H1 (cell line): ENCODE measurements around the gene CEP250. TPM values are rescaled to one million over a fixed set of nuclear protein-coding genes. Genes with fewer than 3 reads are reported as not detected.

ENCODE experiments used
- CTCF ChIA-PET: fragments of 300-600 bp; sonication (Branson Sonifier 250); formaldehyde crosslinking; loops from one replicate; lab custom pipeline; 2021; ENCODE audit not compliant: partially characterized antibody; lab: Charles Lee
- POLR2A ChIA-PET: fragments of 300-600 bp; sonication (Branson Sonifier 250); formaldehyde crosslinking; loops from one replicate; lab custom pipeline; 2021; ENCODE audit warnings: inconsistent platforms; ENCODE audit not compliant: partially characterized antibody; lab: Charles Lee
- DNase-seq, 2 experiments: peaks; one replicate each; pipeline versions ENCODE4 v3.0.0 to v3.0.0-alpha.2; 2010 to 2022; ENCODE audit warnings: low spot score in 2 of 2, low read depth in 1 of 2, mixed read lengths in 1 of 2
- FAIRE-seq: peaks from 2 replicates; lab custom pipeline; 2011; peaks lifted over from hg19 to GRCh38; lab: Jason Lieb, UNC
- H2AFZ ChIP-seq: 2 replicates; pipeline ENCODE4 v1.8.1; 2012; ENCODE audit warnings: low read length, inconsistent platforms
- H2AK5ac ChIP-seq: 2 replicates; pipeline ENCODE4 v1.6.1; 2013; ENCODE audit warnings: low read depth, low read length
- H2BK120ac ChIP-seq: replicated peaks from 2 replicates; pipeline ENCODE3; 2013; ENCODE audit warnings: low read depth, low read length, inconsistent platforms
- H2BK12ac ChIP-seq: 2 replicates; pipeline ENCODE4 v1.6.1; 2013; ENCODE audit warnings: low read depth, low read length
- H2BK15ac ChIP-seq: 2 replicates; pipeline ENCODE4 v1.6.1; 2013; ENCODE audit warnings: low read length
- H2BK20ac ChIP-seq: 2 replicates; pipeline ENCODE4 v1.6.1; 2013; ENCODE audit warnings: low read length
- H2BK5ac ChIP-seq: 2 replicates; pipeline ENCODE4 v1.6.1; 2013; ENCODE audit warnings: low read depth, low read length
- H3K14ac ChIP-seq: 2 replicates; pipeline ENCODE4 v1.6.1; 2013; ENCODE audit warnings: inconsistent platforms; ENCODE audit not compliant: insufficient read length
- H3K18ac ChIP-seq: 2 replicates; pipeline ENCODE4 v1.6.1; 2013; ENCODE audit warnings: low read length; ENCODE audit errors: extremely low read depth
- H3K23ac ChIP-seq: 2 replicates; pipeline ENCODE4 v1.6.1; 2013; ENCODE audit warnings: inconsistent platforms; ENCODE audit not compliant: insufficient read length
- H3K23me2 ChIP-seq: 2 replicates; pipeline ENCODE4 v1.6.1; 2013; ENCODE audit warnings: low read depth, low read length
- H3K27ac ChIP-seq: 2 replicates; pipeline ENCODE4 v1.6.1; 2011; ENCODE audit warnings: low read depth, low read length, inconsistent platforms
- H3K27me3 ChIP-seq, 4 experiments: replicated peaks in 1 of 4; 1 replicate in 1 of 4; 2 replicates in 3 of 4; pipeline versions ENCODE4 v1.6.1 to v1.8.1; 2011 to 2013; ENCODE audit warnings: low read length in 3 of 4, mild to moderate bottlenecking in 3 of 4, inconsistent platforms in 2 of 4, mixed read lengths in 2 of 4, moderate library complexity in 1 of 4; ENCODE audit not compliant: control insufficient read depth in 3 of 4, insufficient read depth in 3 of 4; ENCODE audit errors: extremely low read depth in 1 of 4
- H3K36me3 ChIP-seq, 4 experiments: 2 replicates each; pipeline versions ENCODE4 v1.6.1 to v1.8.1; 2011 to 2013; ENCODE audit warnings: mild to moderate bottlenecking in 4 of 4, low read length in 3 of 4, moderate library complexity in 2 of 4, control low read depth in 1 of 4, inconsistent platforms in 1 of 4; ENCODE audit not compliant: insufficient read depth in 4 of 4, control insufficient read depth in 2 of 4
- H3K4ac ChIP-seq: replicated peaks from 2 replicates; pipeline ENCODE3; 2013; ENCODE audit warnings: low read length, low read depth, mixed read lengths, inconsistent platforms; ENCODE audit not compliant: insufficient read length
- H3K4me1 ChIP-seq, 4 experiments: replicated peaks in 1 of 4; 1 replicate in 1 of 4; 2 replicates in 3 of 4; pipeline versions ENCODE4 v1.6.1 to v1.8.1; 2011 to 2013; ENCODE audit warnings: low read length in 3 of 4, inconsistent platforms in 2 of 4, mixed read lengths in 1 of 4; ENCODE audit not compliant: insufficient read depth in 4 of 4, control insufficient read depth in 3 of 4
- H3K4me2 ChIP-seq, 2 experiments: 2 replicates each; pipeline versions ENCODE4 v1.6.1 to v1.8.1; 2011 to 2013; ENCODE audit warnings: low read depth in 2 of 2, low read length in 2 of 2, control low read depth in 1 of 2, inconsistent platforms in 1 of 2, mild to moderate bottlenecking in 1 of 2; ENCODE audit not compliant: insufficient read depth in 1 of 2
- H3K4me3 ChIP-seq, 4 experiments: fragments of 200-600, 300-600 bp in 1 of 4; sonication (generic), shearing (Covaris generic), sonication (Bioruptor Twin) in 1 of 4; 2 replicates each; pipeline versions ENCODE4 v1.5.1 to v1.8.1; 2011 to 2016; ENCODE audit warnings: low read length in 4 of 4, low read depth in 3 of 4, control low read depth in 2 of 4, inconsistent platforms in 2 of 4, mild to moderate bottlenecking in 2 of 4, mixed read lengths in 1 of 4, moderate library complexity in 1 of 4; ENCODE audit not compliant: insufficient read depth in 2 of 4; ENCODE audit errors: extremely low read depth in 1 of 4
- H3K56ac ChIP-seq: replicated peaks from 2 replicates; pipeline ENCODE3; 2013; ENCODE audit warnings: low read depth, mild to moderate bottlenecking, mixed read lengths, low read length, inconsistent platforms; ENCODE audit not compliant: insufficient read length
- H3K79me1 ChIP-seq: 2 replicates; pipeline ENCODE4 v1.6.1; 2013; ENCODE audit warnings: low read depth, low read length, control low read depth
- H3K79me2 ChIP-seq, 2 experiments: 2 replicates each; pipeline versions ENCODE4 v1.6.1 to v1.8.1; 2012 to 2013; ENCODE audit warnings: low read length in 2 of 2, mild to moderate bottlenecking in 2 of 2, inconsistent platforms in 1 of 2; ENCODE audit not compliant: insufficient read depth in 2 of 2, control insufficient read depth in 1 of 2
- H3K9ac ChIP-seq, 4 experiments: replicated peaks in 1 of 4; 1 replicate in 1 of 4; 2 replicates in 3 of 4; pipeline versions ENCODE4 v1.6.1 to v1.8.1; 2011 to 2013; ENCODE audit warnings: low read depth in 3 of 4, low read length in 3 of 4, control low read depth in 2 of 4, mild to moderate bottlenecking in 2 of 4, moderate library complexity in 2 of 4, inconsistent platforms in 1 of 4; ENCODE audit errors: extremely low read depth in 1 of 4
- H3K9me3 ChIP-seq, 2 experiments: 2 replicates each; pipeline versions ENCODE4 v1.6.1 to v1.8.1; 2012 to 2013; ENCODE audit warnings: mild to moderate bottlenecking in 2 of 2, moderate library complexity in 2 of 2, control low read depth in 1 of 2, inconsistent platforms in 1 of 2, low read depth in 1 of 2, low read length in 1 of 2, mixed read lengths in 1 of 2; ENCODE audit not compliant: insufficient read depth in 2 of 2
- H4K20me1 ChIP-seq, 2 experiments: replicated peaks in 1 of 2; 2 replicates each; pipeline versions ENCODE3 to v1.8.1; 2011 to 2013; ENCODE audit warnings: inconsistent platforms in 2 of 2, low read length in 2 of 2, mild to moderate bottlenecking in 1 of 2; ENCODE audit not compliant: insufficient read depth in 2 of 2, control insufficient read depth in 1 of 2
- H4K5ac ChIP-seq: 2 replicates; pipeline ENCODE4 v1.6.1; 2013; ENCODE audit warnings: low read length, low read depth, mixed read lengths, inconsistent platforms; ENCODE audit not compliant: insufficient read length
- H4K8ac ChIP-seq: 2 replicates; pipeline ENCODE4 v1.8.0; 2013; ENCODE audit warnings: mild to moderate bottlenecking, moderate library complexity, low read length, inconsistent platforms; ENCODE audit not compliant: insufficient read depth; ENCODE audit errors: extremely low read depth
- H4K91ac ChIP-seq: replicated peaks from 2 replicates; pipeline ENCODE3; 2013; ENCODE audit warnings: low read length, mixed read lengths, inconsistent platforms; ENCODE audit not compliant: insufficient read length
- EP300 ChIP-seq, 2 experiments: IDR thresholded peaks; 1 replicate in 1 of 2; 2 replicates in 1 of 2; pipeline ENCODE4 v1.6.1; 2011 to 2012; ENCODE audit warnings: low read depth in 2 of 2, low read length in 2 of 2, mild to moderate bottlenecking in 2 of 2, borderline replicate concordance in 1 of 2, inconsistent platforms in 1 of 2, moderate library complexity in 1 of 2
- ZNF274 ChIP-seq: IDR thresholded peaks from 2 replicates; pipeline ENCODE4 v1.7.0; 2012; ENCODE audit warnings: low read length, borderline replicate concordance; ENCODE audit errors: extremely low read depth
- WGBS, 2 experiments: shearing (Covaris generic) in 1 of 2; methylation state at CpG; one replicate each; pipeline versions ENCODE4 v1.1.6 to v1.1.7; 2013 to 2015; ENCODE audit warnings: low lambda C conversion rate in 2 of 2, mixed read lengths in 2 of 2, inconsistent platforms in 1 of 2, low coverage in 1 of 2, missing lambda C conversion rate in 1 of 2; ENCODE audit not compliant: insufficient replicate concordance in 2 of 2, insufficient coverage in 1 of 2, insufficient read length in 1 of 2; ENCODE audit errors: extremely low coverage in 1 of 2, missing lambda C conversion rate in 1 of 2; 5-methylcytosine and 5-hydroxymethylcytosine counted together
- polyA plus RNA-seq, 7 experiments: library from polyadenylated mRNA; depleted of rRNA in 3 of 7; stranded (reverse) in 5 of 7; unstranded in 2 of 7; fragments of >200 nt in 5 of 7; fragments of 200-250 nt in 2 of 7; gene quantifications; 1 replicate in 5 of 7; 2 replicates in 1 of 7; 4 replicates in 1 of 7; pipeline versions ENCODE4 v1.2.1 to v1.2.3, GENCODE V29; 2011 to 2013; ENCODE audit warnings: missing spikeins in 2 of 7, mixed read lengths in 2 of 7
- total RNA-seq: library from RNA; stranded (reverse); fragmentation: NEBNext Ultra II Directional; extraction: Animal tissue kit (Norgen Biotek cat#: 25700); gene quantifications from 2 replicates; pipeline ENCODE4 v1.2.1, GENCODE V29; 2021

The CEP250 gene
- total and polyA plus RNA-seq, 2 of the 8 experiments (the other 6 are each of a cell fraction or from before 2014, with no cell fraction given) = 2.6 to 33.7 TPM

GRCh38 chr20:35474303-35474871, 19.0 kb downstream of the CEP250 start:
- Histone ChIP-seq H3K56ac (no peak overlapping the region), H3K23ac (no peak overlapping the region), H3K4ac (no peak overlapping the region), H3K79me1 (no peaks in the 10 kb centered on the region), H2BK15ac (no peak overlapping the region), H2AK5ac (no peak overlapping the region), H2BK120ac (no peak overlapping the region), H3K18ac (no peak overlapping the region), H4K5ac (no peak overlapping the region), H3K36me3 (peaks cover 19 to 74% (median 56%) of the 10 kb centered on the region in 4 experiments; a peak in 7 of 8 replicates), H3K79me2 (no peaks in the 10 kb centered on the region), H2BK5ac (no peak overlapping the region), H3K4me3 (no peak overlapping the region), H3K27ac (no peak overlapping the region), H3K9me3 (no peaks in the 10 kb centered on the region), H3K9ac (no peak overlapping the region), H3K4me2 (no peak overlapping the region), H4K20me1 (peaks cover 0 to 2% of the 10 kb centered on the region in 2 experiments), H2BK12ac (no peak overlapping the region), H3K4me1 (no peaks in the 10 kb centered on the region), H3K27me3 (no peaks in the 10 kb centered on the region), H4K8ac (no peak overlapping the region), H2AFZ (no peak overlapping the region), H2BK20ac (no peak overlapping the region), H3K23me2 (no peaks in the 10 kb centered on the region; the same call in 1 of the 2 replicates), H4K91ac (no peak overlapping the region), H3K14ac (no peak overlapping the region)
- DNase-seq = no peak
- POLR2A ChIA-PET = interaction anchor here (0.5 to 2.7 kb wide), 6 partner anchors 11 to 211 kb away, joined by 3 to 8 read pairs (median 3); partner anchors contain the start of gene CEP250
- TF ChIP-seq EP300 (IDR thresholded peaks at IDR 0.05; ENCODE audit: borderline replicate concordance in 1 of 2, low read depth in 2 of 2, low read length in 2 of 2) (no peak), ZNF274 (no peak)
- WGBS, 2 experiments = 93% methylated on average over 2 of the region's 2 CpGs; no CpG with 5 or more reads in 1 of the 2 experiments
- FAIRE-seq = no peak
- CTCF ChIA-PET = interaction anchor here (0.6 to 2.3 kb wide), 6 partner anchors 10 to 1682 kb away, joined by 3 to 23 read pairs (median 4); no protein-coding TSS in a partner anchor
